Measurements from ENCODE around the gene IQUB.

GRCh38 chr7:123415625-123416024, 118.8 kb downstream of the IQUB start:
- TF ChIP-seq, protein P1, sequence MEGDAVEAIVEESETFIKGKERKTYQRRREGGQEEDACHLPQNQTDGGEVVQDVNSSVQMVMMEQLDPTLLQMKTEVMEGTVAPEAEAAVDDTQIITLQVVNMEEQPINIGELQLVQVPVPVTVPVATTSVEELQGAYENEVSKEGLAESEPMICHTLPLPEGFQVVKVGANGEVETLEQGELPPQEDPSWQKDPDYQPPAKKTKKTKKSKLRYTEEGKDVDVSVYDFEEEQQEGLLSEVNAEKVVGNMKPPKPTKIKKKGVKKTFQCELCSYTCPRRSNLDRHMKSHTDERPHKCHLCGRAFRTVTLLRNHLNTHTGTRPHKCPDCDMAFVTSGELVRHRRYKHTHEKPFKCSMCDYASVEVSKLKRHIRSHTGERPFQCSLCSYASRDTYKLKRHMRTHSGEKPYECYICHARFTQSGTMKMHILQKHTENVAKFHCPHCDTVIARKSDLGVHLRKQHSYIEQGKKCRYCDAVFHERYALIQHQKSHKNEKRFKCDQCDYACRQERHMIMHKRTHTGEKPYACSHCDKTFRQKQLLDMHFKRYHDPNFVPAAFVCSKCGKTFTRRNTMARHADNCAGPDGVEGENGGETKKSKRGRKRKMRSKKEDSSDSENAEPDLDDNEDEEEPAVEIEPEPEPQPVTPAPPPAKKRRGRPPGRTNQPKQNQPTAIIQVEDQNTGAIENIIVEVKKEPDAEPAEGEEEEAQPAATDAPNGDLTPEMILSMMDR (conservative IDR thresholded peaks at IDR 0.05), result no peak
- TF ChIP-seq EZH2 (IDR thresholded peaks at IDR 0.05; ENCODE audit: low read depth), result no peak
